HG03521 (cell line): Measurements from ENCODE around the gene SLC43A1.

ENCODE experiments used
- ATAC-seq: cut with Tn5 transposase; IDR thresholded peaks from one replicate; pipeline ENCODE4 v1.9.1; 2021; ENCODE audit warnings: mild to moderate bottlenecking, moderate library complexity; ENCODE audit not compliant: unreplicated experiment

The SLC43A1 gene

GRCh38 chr11:57529012-57529411, 13.5 kb upstream of the SLC43A1 start:
- ATAC-seq = no peak

GRCh38 chr11:57527056-57527631, 11.6 kb upstream of the SLC43A1 start:
- no peak for ATAC-seq

- ATAC-seq = no peak
Measured at GRCh38 chr11:57523419-57523818, 7.9 kb upstream of the SLC43A1 start.

GRCh38 chr11:57521116-57521515, 5.6 kb upstream of the SLC43A1 start:
- no peak for ATAC-seq

- ATAC-seq = no peak
Measured at GRCh38 chr11:57516061-57516443, 550 bp upstream of the SLC43A1 start.

GRCh38 chr11:57514538-57515331, 767 bp downstream of the SLC43A1 start:
- ATAC-seq = peak; percentile 37

- ATAC-seq = peak; percentile 19
Measured at GRCh38 chr11:57513911-57514537, 1.5 kb downstream of the SLC43A1 start.

GRCh38 chr11:57513452-57513795, 2.1 kb downstream of the SLC43A1 start:
- ATAC-seq = no peak

GRCh38 chr11:57512646-57513451, 2.7 kb downstream of the SLC43A1 start:
- no peak for ATAC-seq

GRCh38 chr11:57511741-57512430, 3.6 kb downstream of the SLC43A1 start:
- no peak for ATAC-seq

- ATAC-seq = no peak
Measured at GRCh38 chr11:57508341-57509170, 6.9 kb downstream of the SLC43A1 start.

GRCh38 chr11:57506522-57506921, 9.0 kb downstream of the SLC43A1 start:
- ATAC-seq = no peak

- ATAC-seq = no peak
Measured at GRCh38 chr11:57504511-57504910, 11.0 kb downstream of the SLC43A1 start.

GRCh38 chr11:57502870-57503269, 12.6 kb downstream of the SLC43A1 start:
- ATAC-seq = no peak

- ATAC-seq = no peak
Measured at GRCh38 chr11:57502376-57502775, 13.1 kb downstream of the SLC43A1 start.

GRCh38 chr11:57501953-57502352, 13.5 kb downstream of the SLC43A1 start:
- no peak for ATAC-seq

GRCh38 chr11:57500926-57501325, 14.6 kb downstream of the SLC43A1 start:
- ATAC-seq = no peak

GRCh38 chr11:57500515-57500914, 15.0 kb downstream of the SLC43A1 start:
- ATAC-seq = no peak

GRCh38 chr11:57499983-57500461, 15.5 kb downstream of the SLC43A1 start:
- no peak for ATAC-seq
